ENCODE measurements around the gene PATL2. TPM values are rescaled to one million over a fixed set of nuclear protein-coding genes. Genes with fewer than 3 reads are reported as not detected.
A peak's percentile ranks its signal among the peaks of the same experiment; 100 is the strongest.
"Not testable (repeated sequence)": the region's sequence is repeated elsewhere in the genome, so short reads cannot be mapped to it uniquely, and the experiment has no call there.

The PATL2 gene
- total and polyA plus RNA-seq, 2 experiments from 2014 or later: 0.33 to 0.49 TPM

DNA sequence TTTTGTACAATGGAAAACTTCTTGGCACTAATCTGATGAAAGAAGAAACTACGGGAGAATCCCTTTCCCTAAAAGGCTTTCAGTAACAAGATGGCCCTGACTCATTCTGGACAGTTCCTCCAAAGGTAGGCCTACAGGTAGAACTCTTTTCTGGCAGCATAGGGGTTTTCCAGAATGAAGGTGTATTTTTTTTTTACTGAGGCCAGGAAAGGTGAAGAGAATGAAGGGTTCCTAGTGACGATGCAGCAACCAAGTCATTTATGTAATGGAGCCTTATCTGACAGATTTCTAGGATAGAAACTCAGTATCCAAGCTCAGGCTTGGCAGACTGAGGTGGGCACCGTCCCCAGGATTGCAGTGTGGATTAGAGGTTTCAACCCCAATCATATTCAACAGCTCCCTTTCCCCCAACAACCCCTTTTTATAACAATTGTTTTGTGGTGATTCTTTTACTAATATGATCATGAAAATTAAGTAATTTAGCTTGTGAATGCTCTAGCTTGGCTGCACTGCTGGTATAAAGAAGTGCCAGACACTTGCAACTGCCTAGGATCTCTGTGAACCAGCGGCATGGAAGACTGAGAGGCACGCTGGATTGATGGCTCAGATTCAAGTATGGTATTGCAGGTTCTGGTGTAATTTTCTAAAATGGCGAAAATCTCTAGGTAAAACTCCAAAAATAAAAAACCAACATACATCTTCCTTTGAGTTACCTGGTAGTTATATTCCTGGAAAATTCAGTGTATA lies 16.5 kb upstream of the PATL2 start:
- Histone ChIP-seq H3K9me3 (ENCODE audit: low read depth) (no peaks in the 10 kb centered on the region), H3K36me3 (no peaks in the 10 kb centered on the region), H3K27me3 (no peaks in the 10 kb centered on the region), H3K4me3 (peak overlapping the region; percentile 65), H3K4me1 (ENCODE audit: low read depth) (peaks cover 7% of the 10 kb centered on the region), H3K27ac (peak overlapping the region; percentile 93)
- TF ChIP-seq, protein P1, sequence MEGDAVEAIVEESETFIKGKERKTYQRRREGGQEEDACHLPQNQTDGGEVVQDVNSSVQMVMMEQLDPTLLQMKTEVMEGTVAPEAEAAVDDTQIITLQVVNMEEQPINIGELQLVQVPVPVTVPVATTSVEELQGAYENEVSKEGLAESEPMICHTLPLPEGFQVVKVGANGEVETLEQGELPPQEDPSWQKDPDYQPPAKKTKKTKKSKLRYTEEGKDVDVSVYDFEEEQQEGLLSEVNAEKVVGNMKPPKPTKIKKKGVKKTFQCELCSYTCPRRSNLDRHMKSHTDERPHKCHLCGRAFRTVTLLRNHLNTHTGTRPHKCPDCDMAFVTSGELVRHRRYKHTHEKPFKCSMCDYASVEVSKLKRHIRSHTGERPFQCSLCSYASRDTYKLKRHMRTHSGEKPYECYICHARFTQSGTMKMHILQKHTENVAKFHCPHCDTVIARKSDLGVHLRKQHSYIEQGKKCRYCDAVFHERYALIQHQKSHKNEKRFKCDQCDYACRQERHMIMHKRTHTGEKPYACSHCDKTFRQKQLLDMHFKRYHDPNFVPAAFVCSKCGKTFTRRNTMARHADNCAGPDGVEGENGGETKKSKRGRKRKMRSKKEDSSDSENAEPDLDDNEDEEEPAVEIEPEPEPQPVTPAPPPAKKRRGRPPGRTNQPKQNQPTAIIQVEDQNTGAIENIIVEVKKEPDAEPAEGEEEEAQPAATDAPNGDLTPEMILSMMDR (IDR thresholded peaks at IDR 0.05; ENCODE audit: low read depth, low read length): no peak
- no peak for DNase-seq (ENCODE audit: low read depth in 1 of 2, low spot score in 1 of 2)

DNA sequence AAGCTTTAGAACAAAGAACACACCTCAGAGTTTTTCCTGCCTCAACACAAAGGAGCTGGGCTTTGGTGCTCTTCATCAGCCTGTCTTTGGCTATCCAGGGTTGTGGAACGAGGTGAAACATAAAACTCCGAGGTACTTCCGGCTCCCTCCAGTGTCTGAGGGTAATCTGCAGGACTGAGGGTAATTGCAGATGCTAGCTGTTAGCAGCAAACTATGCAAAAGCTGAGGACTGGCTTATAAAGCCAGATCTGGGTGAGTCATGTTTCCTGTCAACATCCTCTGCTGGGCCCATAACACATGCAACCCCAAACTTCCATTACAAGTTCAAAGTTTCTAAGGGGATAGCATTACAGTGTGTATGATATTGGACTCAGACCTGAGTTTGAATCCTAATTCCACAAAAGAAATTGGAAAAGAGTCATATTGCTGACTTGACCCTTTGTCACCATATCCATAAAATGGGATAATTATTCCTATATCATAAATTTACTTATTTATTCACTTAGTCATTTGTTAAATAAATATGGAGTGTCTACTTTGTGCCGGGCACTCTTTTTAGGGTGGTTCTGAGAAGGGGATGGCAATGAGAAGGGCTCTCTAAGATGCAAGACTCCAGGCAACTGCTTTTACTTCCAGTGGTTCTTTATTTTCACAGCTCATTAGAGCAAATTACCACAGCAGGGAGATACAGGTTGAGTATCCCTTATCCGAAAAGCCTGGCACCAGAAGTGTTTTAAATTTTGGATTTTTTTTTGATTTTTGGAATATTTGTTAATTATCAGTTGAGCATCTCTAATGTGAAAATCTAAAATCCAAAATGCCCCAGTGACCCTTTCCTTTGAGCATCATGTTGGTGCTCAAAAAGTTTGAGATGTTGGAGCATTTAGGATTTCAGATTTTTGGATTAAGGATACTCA lies 15.7 kb upstream of the PATL2 start:
- Histone ChIP-seq H3K36me3 (no peaks in the 10 kb centered on the region), H3K4me1 (ENCODE audit: low read depth) (peaks cover 7% of the 10 kb centered on the region), H3K27me3 (no peaks in the 10 kb centered on the region), H3K27ac (no peak overlapping the region), H3K9me3 (ENCODE audit: low read depth) (no peaks in the 10 kb centered on the region), H3K4me3 (no peak overlapping the region)
- TF ChIP-seq, protein P1 (IDR thresholded peaks at IDR 0.05; ENCODE audit: low read depth, low read length): no peak
- DNase-seq (ENCODE audit: low read depth in 1 of 2, low spot score in 1 of 2): peak in 1 of 2 donors; percentile 95

DNA sequence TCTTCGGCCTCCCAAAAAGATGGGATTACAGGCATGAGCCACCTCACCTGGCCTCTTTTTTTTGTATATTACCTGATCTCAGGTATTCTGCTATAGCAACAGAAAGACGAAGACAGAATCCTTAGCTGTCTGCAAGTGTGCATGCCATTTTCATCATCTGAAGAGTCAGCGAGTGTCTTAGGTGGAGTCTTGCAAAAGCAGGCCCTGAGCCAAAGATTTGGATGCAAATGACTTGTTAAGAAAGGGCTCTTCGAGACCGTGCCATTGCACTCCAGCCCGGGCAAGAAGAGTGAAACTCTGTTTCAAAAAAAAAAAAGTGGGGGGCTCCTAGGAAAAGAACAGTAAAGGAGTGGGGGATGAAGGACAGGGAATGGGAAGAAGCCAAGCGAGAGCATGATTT lies 15.0 kb upstream of the PATL2 start:
- H3K9me3 ChIP-seq (ENCODE audit: low read depth): no peaks in the 10 kb centered on the region
- TF ChIP-seq, protein P1 (IDR thresholded peaks at IDR 0.05; ENCODE audit: low read depth, low read length): no peak
- H3K4me1 ChIP-seq (ENCODE audit: low read depth): peaks cover 7% of the 10 kb centered on the region
- no peaks in the 10 kb centered on the region for H3K36me3 ChIP-seq
- H3K4me3 ChIP-seq: no peak overlapping the region
- peak in 1 of 2 donors; percentile 48 for DNase-seq (ENCODE audit: low read depth in 1 of 2, low spot score in 1 of 2)
- no peaks in the 10 kb centered on the region for H3K27me3 ChIP-seq
- no peak overlapping the region for H3K27ac ChIP-seq

DNA sequence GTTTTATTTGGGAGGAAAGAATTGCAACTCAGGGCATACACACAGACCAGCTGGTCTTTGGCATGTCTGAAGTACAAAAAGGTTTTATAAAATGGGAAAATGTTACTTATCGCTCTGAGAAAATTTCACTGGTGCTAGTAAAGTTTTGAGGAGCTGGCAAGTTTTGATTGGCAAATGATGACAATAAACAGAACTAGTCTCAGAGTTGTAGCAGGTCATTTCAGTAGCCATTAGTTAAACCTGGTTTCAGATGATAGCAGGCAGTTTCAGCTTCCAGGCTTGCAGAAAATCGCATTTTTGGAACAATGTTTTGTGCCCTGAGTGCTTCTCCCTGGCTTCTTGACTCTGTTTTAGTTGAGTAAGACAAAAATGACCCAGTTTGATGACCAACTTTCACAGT lies 10.9 kb upstream of the PATL2 start:
- Histone ChIP-seq H3K36me3 (peaks cover 15% of the 10 kb centered on the region), H3K9me3 (ENCODE audit: low read depth) (no peaks in the 10 kb centered on the region), H3K4me3 (no peak overlapping the region), H3K27me3 (no peaks in the 10 kb centered on the region), H3K27ac (no peak overlapping the region), H3K4me1 (ENCODE audit: low read depth) (no peaks in the 10 kb centered on the region)
- DNase-seq (ENCODE audit: low read depth in 1 of 2, low spot score in 1 of 2): no peak
- TF ChIP-seq, protein P1 (IDR thresholded peaks at IDR 0.05; ENCODE audit: low read depth, low read length): no peak

DNA sequence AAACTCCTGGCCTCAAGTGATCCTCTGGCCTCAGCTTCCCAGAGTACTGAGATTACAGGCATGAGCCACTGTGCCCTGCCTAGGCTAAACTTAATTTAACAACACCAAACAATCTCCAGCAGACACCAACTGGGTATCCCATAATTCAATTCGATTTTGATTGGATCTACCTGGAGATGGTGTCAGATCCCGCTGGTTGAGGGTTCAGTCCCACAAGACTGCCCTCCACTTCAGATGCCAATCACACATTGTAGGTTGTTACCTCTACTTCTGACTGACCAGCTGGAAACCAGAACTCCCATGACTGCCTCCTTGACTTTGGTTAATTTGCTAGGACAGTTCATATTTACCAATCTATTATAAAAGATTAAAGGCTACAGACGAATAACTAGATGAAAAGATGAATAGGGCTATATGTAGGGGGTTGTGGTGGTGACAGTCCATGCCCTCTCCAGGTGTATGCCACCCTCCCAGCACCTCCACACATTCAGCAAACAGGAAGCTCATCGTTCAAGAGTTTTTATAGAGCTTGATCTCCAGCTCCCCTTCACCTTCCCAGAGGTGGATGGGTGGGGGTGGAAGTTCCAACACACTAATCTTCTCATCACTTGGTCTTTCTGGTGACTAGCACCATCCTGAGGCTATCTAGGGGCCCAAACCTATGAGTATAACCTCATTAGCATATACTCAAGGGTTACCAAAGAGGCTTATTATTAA lies 9.5 kb upstream of the PATL2 start:
- TF ChIP-seq, protein P1 (IDR thresholded peaks at IDR 0.05; ENCODE audit: low read depth, low read length): no peak
- H3K27ac ChIP-seq: no peak overlapping the region
- H3K36me3 ChIP-seq: peaks cover 29% of the 10 kb centered on the region
- H3K4me1 ChIP-seq (ENCODE audit: low read depth): peaks cover 11% of the 10 kb centered on the region
- DNase-seq (ENCODE audit: low read depth in 1 of 2, low spot score in 1 of 2): no peak
- no peaks in the 10 kb centered on the region for H3K9me3 ChIP-seq (ENCODE audit: low read depth)
- no peaks in the 10 kb centered on the region for H3K27me3 ChIP-seq
- H3K4me3 ChIP-seq: no peak overlapping the region

DNA sequence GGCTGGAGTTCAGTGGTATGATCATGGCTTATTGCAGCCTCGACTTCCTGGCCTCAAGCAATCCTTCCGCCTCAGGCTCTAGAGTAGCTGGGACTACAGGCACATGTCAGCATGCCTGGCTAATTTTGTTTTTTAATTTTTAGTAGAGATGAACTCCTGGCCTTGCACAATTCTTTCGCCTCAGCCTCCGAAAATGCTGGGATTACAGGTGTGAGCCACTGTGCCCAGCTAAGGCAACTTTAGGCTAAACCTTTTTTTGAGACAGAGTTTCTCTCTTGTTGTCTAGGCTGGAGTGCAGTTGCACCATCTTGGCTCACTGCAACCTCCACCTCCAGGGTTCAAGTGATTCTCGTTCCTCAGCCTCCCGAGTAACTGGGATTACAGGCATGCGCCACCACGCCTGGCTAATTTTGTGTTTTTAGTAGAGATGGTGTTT lies 8.9 kb upstream of the PATL2 start:
- DNase-seq (ENCODE audit: low read depth in 1 of 2, low spot score in 1 of 2); H3K27me3 ChIP-seq; H3K4me3 ChIP-seq; H3K9me3 ChIP-seq (ENCODE audit: low read depth); H3K27ac ChIP-seq: not testable (repeated sequence)
- peaks cover 31% of the 10 kb centered on the region for H3K36me3 ChIP-seq
- peaks cover 15% of the 10 kb centered on the region for H3K4me1 ChIP-seq (ENCODE audit: low read depth)

All from cardiac muscle cell (in vitro differentiated cells and primary cell).